ENCODE data around the gene RPA1. TPM values are rescaled to one million over a fixed set of nuclear protein-coding genes. Genes with fewer than 3 reads are reported as not detected.

RPA1 gene
- total and polyA plus RNA-seq, 2 of the 8 experiments (the other 6 are each of a cell fraction or from before 2014, with no cell fraction given): 79.1 to 194 TPM

- TF ChIP-seq POU5F1 (IDR thresholded peaks at IDR 0.05; ENCODE audit: low read depth, low read length): no peak
- TF ChIP-seq SRF (IDR thresholded peaks at IDR 0.05; ENCODE audit: low read depth, low read length): no peak
- no peak for TF ChIP-seq KDM1A (IDR thresholded peaks at IDR 0.05; ENCODE audit: borderline replicate concordance, low read length)
- no peak for TF ChIP-seq PHF8 (conservative IDR thresholded peaks at IDR 0.05; ENCODE audit: low read depth, low read length)
- no peak for TF ChIP-seq SP2 (IDR thresholded peaks at IDR 0.05; ENCODE audit: low read length)
- TF ChIP-seq NANOG (IDR thresholded peaks at IDR 0.05; ENCODE audit: insufficient read depth, low read depth, low read length, poor library complexity, severe bottlenecking): no peak
- no peak for TF ChIP-seq MAX (IDR thresholded peaks at IDR 0.05)
- TF ChIP-seq EZH2 (IDR thresholded peaks at IDR 0.05; ENCODE audit: low read depth, low read length, severe bottlenecking): no peak
- no peak for TF ChIP-seq TCF12 (IDR thresholded peaks at IDR 0.05; ENCODE audit: low read depth, low read length)
Observed at GRCh38 chr17:1918346-1919162, 88.7 kb downstream of the RPA1 start (continued).

All from H1 (cell line).